Lower leg skin (tissue), 3 donors: ENCODE measurements around the gene LRFN2.

Source experiments
- CTCF ChIP-seq, 3 donors: fragments of 450-650 bp; IDR thresholded peaks; one replicate each; pipeline ENCODE4 v1.5.1; 2016; ENCODE audit warnings: antibody characterized with exemption in 3 of 3, mild to moderate bottlenecking in 3 of 3, moderate library complexity in 2 of 3
- POLR2A ChIP-seq, 2 donors: fragments of 450-650 bp; IDR thresholded peaks; one replicate each; pipeline ENCODE4 v1.6.1; 2016 to 2017; ENCODE audit warnings: antibody characterized with exemption in 2 of 2, mild to moderate bottlenecking in 1 of 2, moderate library complexity in 1 of 2

- TF ChIP-seq CTCF (IDR thresholded peaks at IDR 0.05) (no peak), POLR2A (IDR thresholded peaks at IDR 0.05) (no peak)
These were observed 176.3 kb downstream of the LRFN2 start for GRCh38 chr6:40410821-40411220.
